ENCODE results near the gene FIGN.

FIGN gene

GRCh38 chr2:163703386-163703785 is 32.4 kb downstream of the FIGN start:
- DNase-seq, result no peak

GRCh38 chr2:163701399-163702195 is 34.2 kb downstream of the FIGN start:
- DNase-seq, result no peak

GRCh38 chr2:163698857-163699256 is 37.0 kb downstream of the FIGN start:
- DNase-seq, result no peak

GRCh38 chr2:163697846-163698637 is 37.8 kb downstream of the FIGN start:
- no peak for DNase-seq

GRCh38 chr2:163697429-163697828 is 38.4 kb downstream of the FIGN start:
- no peak for DNase-seq

- DNase-seq, result no peak
These were observed 42.3 kb downstream of the FIGN start for GRCh38 chr2:163693484-163693883.

- DNase-seq, result no peak
These were observed 43.0 kb downstream of the FIGN start for GRCh38 chr2:163692611-163693482.

- DNase-seq, result no peak
These were observed 43.7 kb downstream of the FIGN start for GRCh38 chr2:163692081-163692480.

- DNase-seq, result no peak
These were observed 44.9 kb downstream of the FIGN start for GRCh38 chr2:163690896-163691295.

GRCh38 chr2:163687217-163687616 is 48.6 kb downstream of the FIGN start:
- no peak for DNase-seq

GRCh38 chr2:163686289-163686688 is 49.5 kb downstream of the FIGN start:
- DNase-seq, result no peak

- DNase-seq, result no peak
These were observed 53.1 kb downstream of the FIGN start for GRCh38 chr2:163682695-163683094.

GRCh38 chr2:163681745-163682144 is 54.1 kb downstream of the FIGN start:
- no peak for DNase-seq

- DNase-seq, result peak in 1 of 14 donors; percentile 19
These were observed 60.4 kb downstream of the FIGN start for GRCh38 chr2:163675388-163675787.

- DNase-seq, result no peak
These were observed 62.3 kb downstream of the FIGN start for GRCh38 chr2:163673522-163673921.

GRCh38 chr2:163670929-163671328 is 64.9 kb downstream of the FIGN start:
- DNase-seq, result no peak

- DNase-seq, result no peak
These were observed 66.3 kb downstream of the FIGN start for GRCh38 chr2:163669506-163669905.

GRCh38 chr2:163667064-163667887 is 68.5 kb downstream of the FIGN start:
- no peak for DNase-seq

- no peak for DNase-seq
These were observed 70.0 kb downstream of the FIGN start for GRCh38 chr2:163665817-163666216.

- DNase-seq, result no peak
These were observed 70.8 kb downstream of the FIGN start for GRCh38 chr2:163665051-163665450.

- no peak for DNase-seq
These were observed 71.2 kb downstream of the FIGN start for GRCh38 chr2:163664610-163665009.
